Right forelimb (tissue), 1 donor: ENCODE results near the gene CST1.
"Not testable (repeated sequence)": the region's sequence is repeated elsewhere in the genome, so short reads cannot be mapped to it uniquely, and the experiment has no call there.

ENCODE experiments used
- DNase-seq: peaks from one replicate; pipeline ENCODE4 v3.0.0-alpha.2; 2018

CST1 gene

GRCh38 chr20:23750786-23751185, at the start of gene CST1:
CST1 (minus strand) TSS chr20:23750935; CDS start chr20:23750866, 69 bp downstream.
- not testable (repeated sequence) for DNase-seq

- not testable (repeated sequence) for DNase-seq
These were observed 48.6 kb upstream of the CST1 start for GRCh38 chr20:23799216-23799847.

GRCh38 chr20:23795526-23795925, 44.8 kb upstream of the CST1 start:
- DNase-seq, result no peak

- no peak for DNase-seq
These were observed 44.1 kb upstream of the CST1 start for GRCh38 chr20:23794841-23795240.

- DNase-seq, result no peak
These were observed 43.3 kb upstream of the CST1 start for GRCh38 chr20:23794065-23794464.

- no peak for DNase-seq
These were observed 32.7 kb upstream of the CST1 start for GRCh38 chr20:23783447-23783846.

GRCh38 chr20:23782366-23782983, 31.7 kb upstream of the CST1 start:
- no peak for DNase-seq

GRCh38 chr20:23778676-23779075, 27.9 kb upstream of the CST1 start:
- DNase-seq, result not testable (repeated sequence)

GRCh38 chr20:23777380-23777779, 26.6 kb upstream of the CST1 start:
- DNase-seq, result not testable (repeated sequence)

- no peak for DNase-seq
These were observed 25.5 kb upstream of the CST1 start for GRCh38 chr20:23776067-23776771.

- DNase-seq, result no peak
These were observed 23.3 kb upstream of the CST1 start for GRCh38 chr20:23774081-23774480.

- no peak for DNase-seq
These were observed 22.8 kb upstream of the CST1 start for GRCh38 chr20:23773579-23773978.

GRCh38 chr20:23773127-23773526, 22.4 kb upstream of the CST1 start:
- DNase-seq, result no peak

- no peak for DNase-seq
These were observed 21.3 kb upstream of the CST1 start for GRCh38 chr20:23772074-23772473.

- DNase-seq, result no peak
These were observed 19.6 kb upstream of the CST1 start for GRCh38 chr20:23770384-23770783.

- not testable (repeated sequence) for DNase-seq
These were observed 17.8 kb upstream of the CST1 start for GRCh38 chr20:23768520-23768919.

- no peak for DNase-seq
These were observed 15.8 kb upstream of the CST1 start for GRCh38 chr20:23766531-23766930.

- DNase-seq, result no peak
These were observed 14.8 kb upstream of the CST1 start for GRCh38 chr20:23765578-23765977.

GRCh38 chr20:23764630-23765029, 13.9 kb upstream of the CST1 start:
- not testable (repeated sequence) for DNase-seq

- no peak for DNase-seq
These were observed 12.6 kb upstream of the CST1 start for GRCh38 chr20:23763345-23763744.

- no peak for DNase-seq
These were observed 8.7 kb upstream of the CST1 start for GRCh38 chr20:23759306-23759940.

GRCh38 chr20:23756792-23757191, 6.1 kb upstream of the CST1 start:
- DNase-seq, result not testable (repeated sequence)

- DNase-seq, result not testable (repeated sequence)
These were observed 4.4 kb upstream of the CST1 start for GRCh38 chr20:23755131-23755611.
